Muscle layer of duodenum (tissue), 2 donors: ENCODE results near the gene MAGI2.
"Not testable (repeated sequence)": the region's sequence is repeated elsewhere in the genome, so short reads cannot be mapped to it uniquely, and the experiment has no call there.

Source experiments
- H3K27ac ChIP-seq: one replicate; pipeline ENCODE4 v1.7.0; 2013; ENCODE audit warnings: mild to moderate bottlenecking, low read length
- H3K27me3 ChIP-seq: one replicate; pipeline ENCODE4 v1.7.0; 2013; ENCODE audit warnings: low read depth, mild to moderate bottlenecking, control low read depth, low read length
- H3K36me3 ChIP-seq, 2 donors: one replicate each; pipeline ENCODE4 v1.7.0; 2013; ENCODE audit warnings: low read length in 2 of 2, control low read depth in 1 of 2, mild to moderate bottlenecking in 1 of 2; ENCODE audit not compliant: insufficient read depth in 2 of 2, control insufficient read depth in 1 of 2
- H3K4me1 ChIP-seq, 2 donors: one replicate each; pipeline ENCODE4 v1.7.0; 2013; ENCODE audit warnings: low read length in 2 of 2, mild to moderate bottlenecking in 2 of 2, control low read depth in 1 of 2, moderate library complexity in 1 of 2; ENCODE audit not compliant: insufficient read depth in 2 of 2, control insufficient read depth in 1 of 2
- H3K4me3 ChIP-seq, 2 donors: one replicate each; pipeline ENCODE4 v1.7.0; 2013; ENCODE audit warnings: low read length in 2 of 2, low read depth in 1 of 2, mild to moderate bottlenecking in 1 of 2
- H3K9me3 ChIP-seq, 2 donors: one replicate each; pipeline ENCODE4 v1.7.0; 2013; ENCODE audit warnings: low read length in 2 of 2, control low read depth in 1 of 2, mild to moderate bottlenecking in 1 of 2; ENCODE audit not compliant: control insufficient read depth in 1 of 2
- donor health status: healthy.

MAGI2 gene

DNA sequence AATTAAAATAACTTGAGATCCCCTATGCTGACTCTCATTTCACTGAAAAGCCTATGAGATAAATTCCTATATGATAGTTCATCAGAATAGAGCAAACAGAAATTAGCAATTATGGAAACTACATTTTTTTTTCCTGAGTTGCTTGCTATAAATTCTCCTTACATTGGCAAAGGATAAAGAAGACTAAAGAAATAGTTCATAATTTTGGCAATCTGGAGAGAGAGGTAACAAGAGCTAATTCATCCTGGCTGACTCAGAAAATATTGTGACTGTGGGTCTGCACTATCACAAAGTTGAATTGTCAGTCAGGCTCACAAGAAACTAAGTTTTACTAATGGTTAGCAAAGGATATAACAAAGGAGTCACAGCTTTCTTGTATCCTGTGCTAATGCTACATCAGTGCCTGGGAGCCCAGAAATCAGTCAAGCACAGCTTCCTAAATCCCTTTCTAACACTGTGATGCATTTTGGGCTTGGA is 483.0 kb downstream of the MAGI2 start:
- H3K9me3 ChIP-seq = no peaks in the 10 kb centered on the region
- H3K27ac ChIP-seq = no peak overlapping the region
- no peaks in the 10 kb centered on the region for H3K4me1 ChIP-seq
- H3K4me3 ChIP-seq = no peak overlapping the region
- no peaks in the 10 kb centered on the region for H3K27me3 ChIP-seq
- no peaks in the 10 kb centered on the region for H3K36me3 ChIP-seq

DNA sequence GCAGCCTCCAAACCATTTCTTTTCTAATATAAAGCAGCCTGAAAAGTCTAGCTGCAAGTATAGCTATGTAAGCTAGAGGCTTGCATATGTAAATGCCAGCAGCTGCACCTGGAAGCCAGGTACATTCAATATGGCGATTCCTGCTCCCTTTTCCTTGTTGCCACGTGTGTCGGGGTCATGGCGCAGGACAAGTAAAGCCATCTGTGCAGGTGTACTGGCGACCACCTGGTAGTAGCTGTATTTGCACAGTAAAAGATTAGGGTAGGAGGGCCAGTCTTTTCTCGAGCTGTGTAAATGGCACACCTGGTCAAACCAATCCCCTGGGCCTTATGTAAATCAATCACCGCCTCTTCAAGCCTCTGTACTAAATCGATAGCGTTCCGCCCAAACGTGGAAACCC is 484.5 kb downstream of the MAGI2 start:
- Histone ChIP-seq H3K4me1 (no peaks in the 10 kb centered on the region), H3K4me3 (no peak overlapping the region), H3K27ac (no peak overlapping the region), H3K27me3 (no peaks in the 10 kb centered on the region), H3K9me3 (no peaks in the 10 kb centered on the region), H3K36me3 (no peaks in the 10 kb centered on the region)

DNA sequence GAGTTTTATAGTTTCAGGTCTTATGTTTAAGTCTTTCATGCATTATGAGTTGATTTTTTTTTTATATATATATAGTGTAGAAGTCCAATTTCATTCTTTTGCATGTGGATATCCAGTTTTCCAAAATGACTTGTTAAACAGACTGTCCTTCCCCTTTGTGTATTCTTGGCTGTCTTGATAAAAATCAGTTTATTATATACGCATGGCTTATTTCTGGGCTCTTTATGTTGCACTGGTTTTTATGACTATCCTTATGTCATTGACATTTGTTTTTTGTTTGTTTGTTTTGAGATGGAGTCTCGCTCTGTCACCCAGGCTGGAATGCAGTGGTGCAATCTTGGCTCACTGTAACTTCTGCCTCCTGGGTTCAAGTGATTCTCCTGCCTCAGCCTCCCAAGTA is 485.9 kb downstream of the MAGI2 start:
- not testable (repeated sequence) for H3K36me3 ChIP-seq, H3K9me3 ChIP-seq, H3K27ac ChIP-seq, H3K27me3 ChIP-seq, H3K4me3 ChIP-seq, H3K4me1 ChIP-seq

DNA sequence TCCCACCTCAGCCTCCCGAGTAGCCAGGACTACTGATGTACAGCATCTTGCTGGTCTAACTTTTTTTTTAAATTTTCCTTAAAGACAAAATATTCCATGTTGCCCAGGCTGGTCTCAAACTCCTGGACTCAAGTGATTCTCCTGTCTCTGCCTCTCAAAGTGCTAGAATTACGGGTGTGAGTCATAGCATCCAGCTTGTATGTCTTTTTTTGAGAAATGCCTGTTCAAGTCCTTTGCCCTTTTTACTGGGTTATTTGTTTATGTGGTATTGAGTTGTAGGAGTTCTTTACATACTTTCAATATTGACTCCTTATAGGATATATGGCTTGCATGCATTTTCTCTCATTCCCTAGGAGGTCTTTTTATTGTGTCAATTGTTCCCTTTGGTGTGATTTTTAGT is 486.4 kb downstream of the MAGI2 start:
- Histone ChIP-seq H3K27me3 (no peaks in the 10 kb centered on the region), H3K4me3 (no peak overlapping the region), H3K36me3 (no peaks in the 10 kb centered on the region), H3K9me3 (no peaks in the 10 kb centered on the region), H3K4me1 (no peaks in the 10 kb centered on the region), H3K27ac (no peak overlapping the region)

DNA sequence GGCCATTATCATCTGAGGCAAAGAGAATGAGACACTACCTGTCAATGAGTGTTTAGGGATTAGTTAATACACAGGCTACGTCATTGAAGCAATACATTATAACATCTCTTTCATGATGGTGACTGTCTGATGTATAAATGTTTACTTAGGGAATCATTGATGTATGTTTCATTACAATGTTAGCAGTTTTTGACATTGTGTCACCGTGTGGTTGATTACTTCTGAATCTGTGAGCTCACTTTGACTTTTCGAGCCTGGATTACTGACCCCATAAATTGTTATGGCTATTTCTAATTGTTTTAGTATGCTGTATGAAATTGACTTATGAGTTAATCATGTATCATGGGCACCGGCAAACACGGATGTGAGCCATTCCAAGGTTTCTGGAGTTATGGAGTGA is 494.0 kb downstream of the MAGI2 start:
- no peak overlapping the region for H3K27ac ChIP-seq
- no peaks in the 10 kb centered on the region for H3K36me3 ChIP-seq
- H3K4me1 ChIP-seq = no peaks in the 10 kb centered on the region
- no peaks in the 10 kb centered on the region for H3K9me3 ChIP-seq
- no peak overlapping the region for H3K4me3 ChIP-seq
- no peaks in the 10 kb centered on the region for H3K27me3 ChIP-seq

DNA sequence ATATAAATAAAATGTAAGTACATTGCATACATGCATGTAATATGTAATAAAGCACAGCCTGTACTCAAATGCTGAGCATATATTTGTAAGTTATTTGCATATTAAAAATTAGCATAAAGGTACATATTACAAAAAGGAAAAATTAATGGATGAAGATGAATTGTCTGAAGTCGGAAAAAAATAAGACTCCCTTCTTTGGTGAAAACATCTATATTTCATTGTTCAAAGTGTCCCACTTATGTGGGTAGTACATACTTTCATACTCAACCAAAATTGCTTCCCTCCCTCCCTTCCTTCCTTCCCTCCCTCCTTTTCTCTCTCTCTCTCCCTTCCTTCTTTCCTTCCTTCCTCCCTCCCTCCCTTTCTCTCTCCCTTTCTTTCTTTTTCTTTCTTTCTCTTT is 498.1 kb downstream of the MAGI2 start:
- Histone ChIP-seq H3K27me3 (no peaks in the 10 kb centered on the region), H3K27ac (no peak overlapping the region), H3K9me3 (no peaks in the 10 kb centered on the region)

DNA sequence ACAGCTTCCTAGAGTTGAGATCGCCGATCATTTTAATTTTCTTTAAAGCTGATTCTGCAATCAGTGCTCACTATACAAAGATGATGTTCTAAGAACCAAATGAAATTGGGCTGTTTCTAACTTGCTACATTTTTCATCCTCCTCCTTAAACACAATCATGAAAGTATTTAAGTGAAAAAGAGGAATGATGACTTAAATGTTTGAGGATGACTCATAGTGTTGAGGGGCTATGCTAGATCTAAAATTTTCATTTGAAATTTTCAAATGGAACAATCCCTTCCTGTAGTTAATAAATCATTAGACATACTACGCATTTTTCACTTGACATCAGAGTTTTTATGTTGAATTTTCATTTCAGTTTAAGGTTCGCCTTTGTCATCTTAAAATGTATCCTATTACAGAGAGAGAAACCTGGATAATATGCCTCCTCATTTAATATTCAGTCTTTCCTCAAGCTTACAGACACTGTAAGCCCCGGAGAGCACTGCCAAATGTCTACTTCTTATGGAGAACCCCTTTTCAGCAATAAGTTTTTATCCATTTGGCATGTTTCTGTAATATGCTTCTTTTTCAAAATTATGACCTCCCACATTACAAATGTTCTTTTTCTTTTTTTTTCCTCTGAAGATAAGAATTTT is 499.6 kb downstream of the MAGI2 start:
- Histone ChIP-seq H3K4me1 (no peaks in the 10 kb centered on the region), H3K27ac (no peak overlapping the region), H3K4me3 (no peak overlapping the region), H3K9me3 (no peaks in the 10 kb centered on the region), H3K27me3 (no peaks in the 10 kb centered on the region), H3K36me3 (no peaks in the 10 kb centered on the region)

More for the DNA sequence above, 498.1 kb downstream of the MAGI2 start:
- Histone ChIP-seq H3K4me1 (no peaks in the 10 kb centered on the region), H3K36me3 (no peaks in the 10 kb centered on the region), H3K4me3 (no peak overlapping the region)

DNA sequence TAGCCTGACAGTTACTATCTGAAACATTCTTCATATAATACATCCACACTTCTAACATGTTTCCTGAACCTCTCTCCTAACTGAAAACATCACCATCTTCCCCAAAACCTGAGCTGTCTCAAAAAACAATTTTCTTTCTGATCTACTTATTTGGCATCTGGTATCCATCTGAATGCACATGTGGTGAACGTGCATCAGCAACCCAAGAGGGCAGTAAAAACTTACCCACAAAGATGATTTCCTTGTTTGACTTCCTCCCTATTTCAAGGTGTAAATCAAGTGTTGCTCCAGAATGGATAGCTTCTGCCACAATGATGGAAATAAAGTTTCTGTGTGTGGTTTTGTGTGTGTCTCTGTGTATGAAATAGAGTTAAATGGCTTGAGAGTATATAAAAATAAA is 500.4 kb downstream of the MAGI2 start:
- no peaks in the 10 kb centered on the region for H3K27me3 ChIP-seq
- H3K4me1 ChIP-seq = no peaks in the 10 kb centered on the region
- no peaks in the 10 kb centered on the region for H3K9me3 ChIP-seq
- no peak overlapping the region for H3K4me3 ChIP-seq
- H3K36me3 ChIP-seq = no peaks in the 10 kb centered on the region
- H3K27ac ChIP-seq = no peak overlapping the region

DNA sequence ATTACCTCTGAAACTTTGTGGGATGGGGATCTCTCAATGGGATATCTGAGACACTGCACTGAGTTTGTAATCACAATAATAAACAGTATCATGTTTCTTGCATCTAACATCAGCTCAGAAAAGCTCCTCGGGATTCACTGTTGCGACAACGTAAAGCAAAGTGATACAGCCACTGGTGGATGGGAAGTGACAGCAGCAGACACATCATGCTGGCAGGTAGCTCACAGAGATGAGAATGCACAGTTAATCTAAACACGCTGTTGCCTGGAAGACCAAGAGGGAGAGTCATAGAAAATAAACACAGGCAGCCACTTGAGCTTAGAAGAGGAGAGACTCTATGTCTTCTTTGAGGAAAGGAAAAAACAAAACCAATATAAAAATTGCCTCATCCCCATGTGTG is 513.8 kb downstream of the MAGI2 start:
- Histone ChIP-seq H3K27me3 (no peaks in the 10 kb centered on the region), H3K4me3 (no peak overlapping the region), H3K36me3 (no peaks in the 10 kb centered on the region), H3K27ac (no peak overlapping the region), H3K4me1 (no peaks in the 10 kb centered on the region), H3K9me3 (no peaks in the 10 kb centered on the region)

DNA sequence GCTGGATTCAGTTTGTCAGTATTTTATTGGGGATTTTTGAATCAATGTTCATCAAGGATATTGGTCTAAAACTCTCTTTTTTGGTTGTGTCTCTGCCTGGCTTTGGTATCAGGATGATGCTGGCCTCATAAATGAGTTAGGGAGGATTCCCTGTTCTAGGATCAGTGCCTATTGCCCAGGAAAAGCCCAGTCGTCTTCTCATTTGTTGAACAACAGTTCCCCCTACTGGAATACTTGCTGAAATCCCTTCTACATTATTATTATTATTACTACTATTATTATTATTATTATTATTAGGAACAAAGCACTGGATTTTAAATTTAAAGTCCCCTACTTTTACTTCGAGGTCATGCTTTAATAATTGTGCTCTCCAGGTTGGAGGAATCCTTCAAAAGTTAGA is 528.9 kb downstream of the MAGI2 start:
- Histone ChIP-seq H3K4me3 (no peak overlapping the region), H3K27ac (no peak overlapping the region), H3K27me3 (no peaks in the 10 kb centered on the region), H3K9me3 (no peaks in the 10 kb centered on the region), H3K36me3 (no peaks in the 10 kb centered on the region), H3K4me1 (no peaks in the 10 kb centered on the region)

DNA sequence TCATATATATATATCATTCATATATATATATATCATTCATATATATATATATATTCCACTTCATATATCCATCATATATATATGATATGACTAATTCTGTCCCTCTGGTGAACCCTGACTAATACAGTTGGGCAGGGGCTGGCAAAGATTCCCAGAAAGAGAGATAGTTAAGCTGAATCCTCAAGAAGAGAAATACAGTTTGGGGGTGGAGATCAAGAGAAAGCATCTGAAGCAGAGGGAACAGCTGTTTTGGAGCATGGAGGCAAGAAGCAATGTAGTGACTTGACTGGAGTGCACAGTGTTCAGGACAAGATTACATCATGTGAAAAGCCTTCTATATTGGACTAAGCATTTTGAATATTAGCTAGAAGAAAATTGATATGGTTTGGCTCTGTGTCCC is 540.7 kb downstream of the MAGI2 start:
- no peak overlapping the region for H3K4me3 ChIP-seq
- no peaks in the 10 kb centered on the region for H3K9me3 ChIP-seq
- no peaks in the 10 kb centered on the region for H3K4me1 ChIP-seq
- H3K36me3 ChIP-seq = no peaks in the 10 kb centered on the region
- no peaks in the 10 kb centered on the region for H3K27me3 ChIP-seq
- H3K27ac ChIP-seq = no peak overlapping the region

DNA sequence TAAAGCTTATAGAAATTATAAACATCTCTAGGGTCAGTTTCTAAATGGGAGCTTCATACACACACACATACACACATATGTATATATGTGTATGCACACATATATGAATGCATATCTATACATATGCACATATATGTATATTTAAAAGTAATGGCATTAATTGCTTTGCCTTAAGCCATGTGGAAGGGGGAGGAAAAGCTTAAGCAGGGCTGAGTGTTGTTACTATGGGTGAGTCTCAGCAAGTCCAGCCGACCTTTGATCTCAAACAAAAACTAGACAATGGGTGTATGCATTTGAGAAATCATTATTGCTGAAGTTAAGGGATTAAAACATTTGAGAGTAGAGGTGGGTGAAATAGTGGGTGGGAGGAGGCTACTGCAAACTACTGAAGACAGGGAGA is 546.7 kb downstream of the MAGI2 start:
- no peaks in the 10 kb centered on the region for H3K36me3 ChIP-seq

More for the DNA sequence above, 546.7 kb downstream of the MAGI2 start:
- Histone ChIP-seq H3K4me3 (no peak overlapping the region), H3K9me3 (no peaks in the 10 kb centered on the region), H3K27ac (no peak overlapping the region), H3K27me3 (no peaks in the 10 kb centered on the region), H3K4me1 (no peaks in the 10 kb centered on the region)
